NCI-H82 treated with DMSO at 0.1 percent for 48 hours (cell line): Measurements from ENCODE around the gene CNTN1.
"Not testable (repeated sequence)": the region's sequence is repeated elsewhere in the genome, so short reads cannot be mapped to it uniquely, and the experiment has no call there.

Experiments
- DNase-seq: peaks from one replicate; lab custom pipeline; 2025; ENCODE audit not compliant: unreplicated experiment; lab: John Stamatoyannopoulos, UW

CNTN1 gene

GRCh38 chr12:41023836-41024235 is 331.6 kb downstream of the CNTN1 start:
- no peak for DNase-seq

GRCh38 chr12:41026151-41026550 is 333.9 kb downstream of the CNTN1 start:
- DNase-seq, result no peak

GRCh38 chr12:41032386-41032785 is 340.1 kb downstream of the CNTN1 start:
- no peak for DNase-seq

GRCh38 chr12:41034686-41035085 is 342.4 kb downstream of the CNTN1 start:
- no peak for DNase-seq

GRCh38 chr12:41039461-41039860 is 347.2 kb downstream of the CNTN1 start:
- no peak for DNase-seq

- DNase-seq, result no peak
Observed at GRCh38 chr12:41045509-41045908, 353.3 kb downstream of the CNTN1 start.

GRCh38 chr12:41049033-41049432 is 356.8 kb downstream of the CNTN1 start:
- no peak for DNase-seq

GRCh38 chr12:41051954-41052353 is 359.7 kb downstream of the CNTN1 start:
- no peak for DNase-seq

- no peak for DNase-seq
Observed at GRCh38 chr12:41052441-41052840, 360.2 kb downstream of the CNTN1 start.

GRCh38 chr12:41053046-41053445 is 360.8 kb downstream of the CNTN1 start:
- no peak for DNase-seq

- DNase-seq, result no peak
Observed at GRCh38 chr12:41055875-41056577, 363.8 kb downstream of the CNTN1 start.

- DNase-seq, result no peak
Observed at GRCh38 chr12:41058266-41058665, 366.0 kb downstream of the CNTN1 start.

- no peak for DNase-seq
Observed at GRCh38 chr12:41061192-41061591, 369.0 kb downstream of the CNTN1 start.

- no peak for DNase-seq
Observed at GRCh38 chr12:41064411-41064810, 372.2 kb downstream of the CNTN1 start.

- no peak for DNase-seq
Observed at GRCh38 chr12:41067941-41068645, 375.9 kb downstream of the CNTN1 start.

- DNase-seq, result no peak
Observed at GRCh38 chr12:41073633-41074472, 381.6 kb downstream of the CNTN1 start.

GRCh38 chr12:41074473-41074769 is 382.2 kb downstream of the CNTN1 start:
- DNase-seq, result no peak

GRCh38 chr12:41076114-41076513 is 383.9 kb downstream of the CNTN1 start:
- no peak for DNase-seq

- not testable (repeated sequence) for DNase-seq
Observed at GRCh38 chr12:41081241-41081640, 389.0 kb downstream of the CNTN1 start.

GRCh38 chr12:41089438-41089837 is 397.2 kb downstream of the CNTN1 start:
- DNase-seq, result no peak

GRCh38 chr12:41092115-41092514 is 399.9 kb downstream of the CNTN1 start:
- DNase-seq, result no peak

GRCh38 chr12:41096797-41097196 is 404.6 kb downstream of the CNTN1 start:
- DNase-seq, result no peak
